GM19397 (cell line): ENCODE results near the gene APOBEC3C.
"Not testable (repeated sequence)": the region's sequence is repeated elsewhere in the genome, so short reads cannot be mapped to it uniquely, and the experiment has no call there.

ENCODE experiments used
- ATAC-seq: cut with Tn5 transposase; IDR thresholded peaks from one replicate; pipeline ENCODE4 v1.9.1; 2021; ENCODE audit warnings: mild to moderate bottlenecking, moderate library complexity; ENCODE audit not compliant: unreplicated experiment

Gene APOBEC3C

GRCh38 chr22:39055658-39056057 is 41.6 kb downstream of the APOBEC3C start:
- ATAC-seq: no peak

- ATAC-seq: not testable (repeated sequence)
Observed at GRCh38 chr22:39061290-39061689, 47.2 kb downstream of the APOBEC3C start.

- ATAC-seq: not testable (repeated sequence)
Observed at GRCh38 chr22:39061951-39062350, 47.9 kb downstream of the APOBEC3C start.

GRCh38 chr22:39063904-39064303 is 49.8 kb downstream of the APOBEC3C start:
- ATAC-seq: not testable (repeated sequence)

- not testable (repeated sequence) for ATAC-seq
Observed at GRCh38 chr22:39066442-39067276, 52.6 kb downstream of the APOBEC3C start.

- ATAC-seq: no peak
Observed at GRCh38 chr22:39068033-39068785, 54.2 kb downstream of the APOBEC3C start.
